NCI-H82 treated with DMSO at 0.1 percent for 48 hours (cell line): ENCODE measurements around the gene KIF26B.
"Not testable (repeated sequence)": the region's sequence is repeated elsewhere in the genome, so short reads cannot be mapped to it uniquely, and the experiment has no call there.

Experiments
- DNase-seq: peaks from one replicate; lab custom pipeline; 2025; ENCODE audit not compliant: unreplicated experiment; lab: John Stamatoyannopoulos, UW

Gene KIF26B

GRCh38 chr1:245710961-245711903 lies 556.4 kb downstream of the KIF26B start:
- DNase-seq = no peak

GRCh38 chr1:245714027-245714426 lies 559.2 kb downstream of the KIF26B start:
- DNase-seq = not testable (repeated sequence)

GRCh38 chr1:245715291-245715701 lies 560.5 kb downstream of the KIF26B start:
- DNase-seq = no peak

GRCh38 chr1:245715970-245716369 lies 561.2 kb downstream of the KIF26B start:
- DNase-seq = no peak

GRCh38 chr1:245716561-245716960 lies 561.8 kb downstream of the KIF26B start:
- DNase-seq = no peak

GRCh38 chr1:245717611-245718010 lies 562.8 kb downstream of the KIF26B start:
- no peak for DNase-seq

- no peak for DNase-seq
These were observed 563.3 kb downstream of the KIF26B start for GRCh38 chr1:245718123-245718522.

GRCh38 chr1:245718951-245719350 lies 564.2 kb downstream of the KIF26B start:
- no peak for DNase-seq

- no peak for DNase-seq
These were observed 566.7 kb downstream of the KIF26B start for GRCh38 chr1:245721488-245721887.

GRCh38 chr1:245728035-245728434 lies 573.2 kb downstream of the KIF26B start:
- not testable (repeated sequence) for DNase-seq

GRCh38 chr1:245730801-245731200 lies 576.0 kb downstream of the KIF26B start:
- no peak for DNase-seq

GRCh38 chr1:245740336-245740735 lies 585.6 kb downstream of the KIF26B start:
- not testable (repeated sequence) for DNase-seq

GRCh38 chr1:245742896-245743295 lies 588.1 kb downstream of the KIF26B start:
- DNase-seq = no peak

- DNase-seq = no peak
These were observed 593.5 kb downstream of the KIF26B start for GRCh38 chr1:245748240-245748639.

GRCh38 chr1:245748646-245749045 lies 593.9 kb downstream of the KIF26B start:
- no peak for DNase-seq

GRCh38 chr1:245749053-245749452 lies 594.3 kb downstream of the KIF26B start:
- no peak for DNase-seq

GRCh38 chr1:245750261-245750660 lies 595.5 kb downstream of the KIF26B start:
- no peak for DNase-seq

GRCh38 chr1:245751116-245751515 lies 596.3 kb downstream of the KIF26B start:
- DNase-seq = no peak

GRCh38 chr1:245751726-245752470 lies 597.1 kb downstream of the KIF26B start:
- no peak for DNase-seq

GRCh38 chr1:245752561-245752960 lies 597.8 kb downstream of the KIF26B start:
- DNase-seq = no peak

GRCh38 chr1:245753807-245754206 lies 599.0 kb downstream of the KIF26B start:
- no peak for DNase-seq

- DNase-seq = no peak
These were observed 599.7 kb downstream of the KIF26B start for GRCh38 chr1:245754463-245754961.
